HG03175 (cell line): ENCODE results near the gene BECN2.
"Not testable (repeated sequence)": the region's sequence is repeated elsewhere in the genome, so short reads cannot be mapped to it uniquely, and the experiment has no call there.

Source experiments
- ATAC-seq: cut with Tn5 transposase; IDR thresholded peaks from one replicate; pipeline ENCODE4 v1.9.1; 2021; ENCODE audit warnings: mild to moderate bottlenecking, moderate library complexity; ENCODE audit not compliant: unreplicated experiment

BECN2 gene

DNA sequence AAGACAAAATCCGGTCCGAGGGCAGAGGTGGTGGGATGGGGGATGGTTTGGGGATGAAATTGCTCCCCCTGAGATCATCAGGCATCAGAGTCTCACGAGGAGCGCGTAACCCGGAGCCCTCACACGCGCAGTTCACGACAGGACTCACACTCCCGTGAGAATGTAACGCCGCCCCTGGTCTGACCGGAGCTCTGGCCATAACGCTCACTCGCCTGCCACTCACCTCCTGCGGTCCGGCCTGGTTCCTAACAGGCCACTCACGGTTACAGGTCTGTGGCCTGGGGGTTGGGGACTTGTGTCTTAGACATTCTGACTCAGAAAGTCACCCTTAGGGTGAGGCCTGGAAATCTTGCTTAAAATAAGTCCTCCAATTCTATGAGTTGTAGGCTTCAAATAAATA is 21.5 kb downstream of the BECN2 start:
- ATAC-seq = no peak

DNA sequence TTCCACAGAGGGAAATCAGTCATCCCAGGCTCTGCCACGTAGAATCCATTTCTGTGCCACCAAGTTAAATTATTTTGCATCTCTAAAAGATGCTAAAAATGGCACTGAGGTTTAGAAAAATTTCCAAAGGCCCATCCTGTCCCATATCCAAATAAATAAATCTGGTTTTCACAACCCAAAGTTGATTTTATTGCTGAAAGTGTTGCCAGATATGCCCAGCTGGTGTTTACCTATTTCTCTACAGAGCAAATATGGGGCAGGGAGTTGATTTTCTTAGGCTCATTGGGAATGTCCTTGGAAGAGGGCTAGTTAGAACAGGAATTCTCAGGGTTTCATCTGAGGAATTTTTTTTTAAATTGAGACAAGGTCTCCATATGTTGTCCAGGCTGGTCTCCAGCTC is 22.4 kb downstream of the BECN2 start:
- no peak for ATAC-seq

DNA sequence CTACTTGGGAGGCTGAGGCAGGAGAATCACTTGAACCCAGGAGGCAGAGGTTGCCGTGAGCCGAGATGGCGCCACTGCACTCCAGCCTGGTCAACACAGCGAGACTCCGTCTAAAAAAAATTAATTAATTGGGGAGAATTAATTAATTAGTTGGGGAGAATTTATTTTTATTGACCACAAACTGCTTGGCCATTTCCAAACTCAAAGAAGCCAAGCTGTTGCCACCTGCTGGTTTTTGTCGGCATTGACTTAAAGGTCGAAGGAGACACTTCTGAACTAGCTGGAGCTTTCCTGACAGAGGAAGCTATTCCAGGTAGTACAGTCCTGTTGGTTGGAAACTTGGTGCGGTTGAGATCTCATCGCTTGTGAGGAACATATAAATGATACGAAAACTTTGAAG is 28.2 kb downstream of the BECN2 start:
- peak; percentile 49 for ATAC-seq

DNA sequence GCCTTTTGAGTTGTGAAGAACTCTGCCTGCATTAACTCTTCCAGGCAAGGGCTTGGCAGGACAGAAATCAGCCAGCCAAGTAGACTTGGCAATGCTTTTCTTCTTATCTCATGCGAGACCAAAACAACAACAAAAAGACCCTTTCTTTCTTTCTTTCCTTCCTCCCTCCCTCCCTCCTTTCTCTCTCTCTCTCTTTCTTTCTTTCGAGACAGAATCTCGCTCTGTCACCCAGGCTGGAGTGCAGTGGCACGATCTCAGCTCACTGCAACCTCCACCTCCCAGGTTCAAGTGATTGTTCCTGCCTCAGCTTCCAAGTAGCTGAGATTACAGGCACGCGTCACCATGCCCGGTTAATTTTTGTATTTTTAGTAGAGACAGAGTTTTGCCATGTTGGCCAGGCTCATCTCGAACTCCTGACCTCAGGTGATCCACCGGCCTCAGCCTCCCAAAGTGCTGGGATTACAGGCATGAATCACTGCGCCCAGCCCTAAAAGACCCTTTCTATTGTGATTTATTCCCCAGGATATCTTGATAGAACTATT is 30.9 kb downstream of the BECN2 start:
- ATAC-seq = not testable (repeated sequence)

DNA sequence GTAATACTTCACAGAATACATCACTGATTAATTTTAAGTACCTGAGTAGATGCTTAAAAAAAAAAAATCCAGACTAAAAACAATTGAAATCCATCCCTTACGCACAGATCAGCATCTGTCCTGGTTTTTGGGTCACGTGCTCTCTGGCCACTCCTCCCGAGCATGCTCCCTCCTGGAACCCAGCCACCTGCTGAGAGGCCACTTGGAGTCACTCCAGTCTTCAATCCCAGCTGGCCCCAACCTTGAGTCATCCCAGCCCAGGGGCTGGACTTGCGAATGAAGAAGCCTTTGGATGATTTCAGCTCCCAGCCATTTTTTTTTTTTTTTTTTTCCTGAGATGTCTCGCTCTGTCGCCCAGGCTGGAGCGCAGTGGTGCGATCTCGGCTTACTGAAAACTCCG is 32.5 kb downstream of the BECN2 start:
- no peak for ATAC-seq

DNA sequence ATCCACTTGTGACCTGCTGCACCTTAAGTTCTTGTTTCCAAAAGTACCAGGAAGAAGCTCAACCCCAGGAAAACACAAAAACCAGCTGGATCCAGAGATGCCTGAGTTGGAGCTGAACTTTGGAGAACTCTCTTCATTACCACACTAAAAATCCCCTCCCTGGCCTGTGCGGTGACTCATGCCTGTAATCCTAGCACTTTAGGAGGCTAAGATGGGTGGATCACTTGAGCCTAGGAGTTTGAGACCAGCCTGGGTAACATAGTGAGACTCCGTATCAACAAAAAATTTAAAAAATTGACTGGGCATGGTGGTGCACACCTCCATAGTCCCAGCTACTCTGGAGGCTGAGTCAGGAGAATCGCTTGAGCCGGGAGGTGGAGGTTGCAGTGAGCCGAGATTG is 35.2 kb downstream of the BECN2 start:
- ATAC-seq = no peak

DNA sequence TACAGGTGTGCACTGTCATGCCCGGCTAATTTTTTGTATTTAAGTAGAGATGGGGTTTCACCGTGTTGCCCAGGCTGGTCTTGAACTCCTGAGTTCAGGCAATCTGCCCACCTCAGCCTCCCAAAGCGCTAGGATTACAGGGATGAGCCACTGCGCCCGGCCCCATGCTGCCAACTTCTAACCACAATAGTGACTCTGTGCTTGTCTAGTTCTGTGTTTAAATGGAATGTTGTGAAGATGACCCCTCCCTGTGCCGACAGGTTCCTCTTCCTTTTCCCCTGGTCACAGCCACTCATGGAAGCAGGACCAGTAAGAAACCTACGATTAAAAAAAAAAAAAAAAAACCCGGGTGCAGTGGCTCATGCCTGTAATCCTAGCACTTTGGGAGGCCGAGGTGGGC is 36.6 kb downstream of the BECN2 start:
- ATAC-seq = no peak

DNA sequence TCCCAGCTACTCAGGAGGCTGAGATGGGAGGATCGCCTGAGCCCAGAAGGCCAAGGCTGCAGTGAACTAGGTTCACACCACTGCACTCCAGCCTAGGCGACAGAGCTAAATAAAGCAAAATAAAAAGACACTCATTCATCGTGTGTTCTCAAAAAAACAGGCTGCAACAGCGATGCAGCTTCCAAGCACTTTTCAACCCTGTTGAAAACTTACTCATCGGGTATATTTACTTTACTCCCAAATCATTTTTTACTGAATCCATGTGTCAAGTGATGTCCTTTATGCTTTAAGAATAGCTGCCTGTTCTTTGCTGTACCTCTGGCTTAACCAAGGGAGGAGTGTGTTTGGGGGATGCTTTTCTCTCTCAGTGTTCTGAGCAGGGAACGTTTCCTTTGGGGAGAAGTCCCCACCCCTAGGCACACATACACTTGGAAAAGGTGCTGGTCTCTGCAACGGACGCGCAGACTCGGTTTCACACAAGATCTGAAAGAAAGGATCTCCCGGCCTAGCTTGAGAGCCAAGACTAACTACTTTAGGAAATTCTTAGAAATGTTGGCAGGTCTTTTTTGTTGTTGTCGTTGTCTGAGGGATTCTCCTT is 39.9 kb downstream of the BECN2 start:
- no peak for ATAC-seq

DNA sequence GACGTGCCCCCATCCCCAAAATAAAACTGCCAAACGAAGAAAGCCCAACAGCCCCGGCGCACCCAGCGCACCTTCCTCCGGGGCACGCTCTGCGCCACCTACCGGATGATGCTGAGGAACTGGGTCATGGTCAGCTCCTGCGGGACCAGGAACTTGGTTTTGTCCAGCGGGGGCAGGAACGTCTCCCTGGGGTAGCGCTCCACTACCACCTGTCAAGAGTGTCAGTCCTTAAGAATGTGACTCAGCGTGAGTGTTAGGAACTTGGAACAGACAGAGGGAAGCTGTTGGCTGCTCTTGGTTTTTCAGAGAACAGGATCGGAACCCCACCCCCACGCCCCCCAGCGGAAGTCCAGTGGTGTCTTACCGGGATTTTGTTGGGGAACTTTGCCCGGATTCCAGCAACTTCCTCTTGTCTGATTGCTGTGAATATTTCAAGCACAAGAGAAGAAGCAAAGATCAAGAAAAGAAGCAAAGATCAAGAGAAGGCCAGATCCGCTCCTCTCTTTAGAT is 40.9 kb downstream of the BECN2 start:
- ATAC-seq = peak; percentile 93

DNA sequence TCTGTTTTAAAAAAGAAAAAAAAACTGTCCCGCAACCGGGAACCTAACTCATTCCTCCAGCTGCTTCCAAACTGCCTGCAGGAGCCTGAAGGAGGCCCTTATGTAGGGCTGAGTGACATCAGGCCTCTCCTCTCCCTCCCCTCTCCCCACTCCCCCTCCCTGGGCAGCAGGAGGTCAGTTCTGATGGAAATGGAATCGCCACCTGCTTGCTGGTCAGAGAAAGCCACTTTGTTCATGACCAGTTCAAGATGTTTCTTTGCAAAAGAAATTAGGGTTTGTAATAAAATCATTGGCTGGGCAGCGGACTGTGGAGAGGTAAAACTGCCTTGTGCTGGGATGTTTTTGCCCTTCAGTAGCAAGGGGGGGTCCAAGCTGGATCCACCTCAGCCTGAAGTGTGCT is 41.5 kb downstream of the BECN2 start, which contains the start of gene MAP1LC3C:
Gene MAP1LC3C, minus strand, starts transcription at position 73 of the 400 bp plus-strand sequence. CDS start 90 bp downstream, outside the sequence.
- ATAC-seq = no peak

DNA sequence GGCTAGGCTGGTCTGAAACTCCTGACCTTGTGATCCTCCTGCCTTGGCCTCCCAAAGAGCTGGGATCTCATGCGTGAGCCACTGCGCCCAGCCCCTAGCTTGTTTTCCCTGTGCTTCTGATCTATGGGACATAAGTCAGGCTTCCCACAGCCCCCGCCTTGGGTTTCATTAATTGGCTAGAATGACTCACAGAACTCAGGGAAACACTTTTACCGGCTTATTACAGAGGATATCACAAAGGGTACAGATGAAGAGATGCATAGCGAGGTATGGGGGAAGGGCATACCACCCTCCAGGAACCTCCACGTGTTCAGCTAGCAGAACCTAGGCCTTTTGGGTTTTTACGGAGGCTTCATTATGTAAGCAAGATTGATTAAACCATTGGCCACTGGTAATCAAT is 42.9 kb downstream of the BECN2 start:
- no peak for ATAC-seq

DNA sequence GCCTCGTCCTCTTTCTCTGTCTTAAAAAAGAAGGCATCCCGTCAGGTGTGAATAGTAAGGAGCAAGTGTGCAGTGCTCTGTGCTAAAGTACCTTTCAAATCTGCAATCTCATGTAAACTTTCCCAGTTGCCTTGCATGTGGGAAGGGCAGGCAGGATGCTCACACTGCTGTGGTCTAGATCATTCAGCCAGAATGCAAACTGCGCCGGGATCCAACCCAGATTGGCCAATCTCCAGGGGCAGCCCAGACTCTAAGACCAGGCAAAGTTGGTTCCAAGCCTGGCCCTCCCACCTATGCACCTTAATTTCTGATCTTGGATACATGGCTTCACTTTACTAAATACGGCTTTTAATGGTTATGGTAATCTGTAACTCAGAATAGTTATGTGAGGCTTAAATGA is 44.5 kb downstream of the BECN2 start:
- ATAC-seq = no peak

DNA sequence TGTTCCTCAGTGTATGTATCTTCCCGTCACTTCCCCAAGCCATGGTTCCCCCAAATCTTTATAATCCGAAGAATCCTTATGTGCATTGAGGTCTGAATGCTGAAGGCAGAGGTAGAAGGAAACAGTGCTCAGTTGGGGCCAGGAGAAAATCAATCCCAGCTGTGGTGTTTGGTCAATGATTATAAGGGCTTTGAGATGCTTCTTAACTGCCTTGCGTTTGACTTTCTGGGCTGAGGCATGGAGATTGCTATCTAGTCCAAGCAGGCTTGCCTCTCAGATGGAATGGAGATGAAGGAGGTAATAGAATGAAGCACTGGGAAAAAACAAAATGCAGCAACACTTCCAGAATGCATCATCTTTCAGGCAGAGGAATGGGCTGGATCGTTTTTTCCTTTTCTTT is 44.9 kb downstream of the BECN2 start:
- ATAC-seq = no peak

DNA sequence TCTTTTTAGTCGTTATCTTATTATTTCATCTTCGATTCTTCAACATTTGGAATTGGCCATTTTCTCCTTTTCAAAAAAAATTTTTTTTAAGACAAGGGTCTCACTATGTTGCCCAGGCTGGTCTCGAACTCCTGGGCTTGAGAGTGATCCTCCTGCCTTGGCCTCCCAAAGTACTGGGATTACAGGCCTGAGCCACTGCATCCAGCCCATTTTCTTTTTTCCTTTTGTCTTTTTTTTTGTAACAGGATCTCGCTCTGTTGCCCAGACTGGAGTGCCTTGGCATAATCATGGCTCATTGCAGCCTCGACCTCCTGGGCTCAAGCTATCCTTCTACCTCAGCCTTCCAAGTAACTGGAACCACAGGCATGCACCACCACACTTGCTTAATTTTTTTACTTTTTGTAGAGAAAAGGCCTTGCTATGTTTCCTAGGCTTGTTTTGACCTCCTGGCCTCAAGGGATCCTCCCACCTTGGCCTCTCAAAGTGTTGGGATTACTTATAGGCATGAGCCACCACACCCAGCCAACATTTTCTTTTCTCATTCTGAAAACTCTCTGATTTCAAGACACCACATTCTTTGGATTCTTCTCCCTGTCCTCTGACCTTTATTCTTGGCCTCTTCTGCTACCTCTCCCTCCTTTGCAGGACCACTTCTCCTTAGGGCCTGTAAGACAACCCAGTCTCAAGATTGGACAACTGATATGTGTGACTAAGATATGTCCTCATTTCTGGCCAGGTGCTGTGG is 47.4 kb downstream of the BECN2 start:
- no peak for ATAC-seq

DNA sequence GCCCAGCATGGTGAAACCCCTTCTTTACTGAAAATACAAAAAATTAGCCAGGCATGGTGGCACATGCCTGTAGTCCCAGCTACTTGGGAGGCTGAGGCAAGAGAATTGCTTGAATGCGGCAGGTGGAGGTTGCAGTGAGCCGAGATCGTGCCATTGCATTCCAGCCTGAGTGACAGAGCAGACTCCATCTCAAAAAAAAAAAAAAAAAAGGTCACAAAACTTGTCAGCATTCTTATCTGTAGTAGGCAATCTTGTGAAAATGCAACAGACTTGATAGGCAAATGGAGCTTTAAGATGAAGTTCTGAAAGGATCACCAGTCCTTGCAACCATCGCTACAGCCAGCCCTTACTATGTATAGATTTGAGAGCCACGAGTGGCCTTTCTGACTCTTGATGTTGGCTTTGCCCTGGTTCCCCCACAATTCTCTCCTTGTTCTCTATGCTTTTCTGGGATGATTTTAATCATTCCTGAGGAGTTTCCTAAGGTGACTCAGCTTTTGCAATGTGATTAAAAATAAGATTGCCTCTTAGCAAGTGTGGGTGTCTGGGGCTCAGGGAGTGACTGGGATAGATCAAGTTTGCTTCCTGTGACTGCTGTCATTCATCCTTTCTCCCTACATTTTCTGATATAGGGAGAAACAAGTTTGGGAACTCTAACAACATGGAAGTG is 48.4 kb downstream of the BECN2 start:
- no peak for ATAC-seq

DNA sequence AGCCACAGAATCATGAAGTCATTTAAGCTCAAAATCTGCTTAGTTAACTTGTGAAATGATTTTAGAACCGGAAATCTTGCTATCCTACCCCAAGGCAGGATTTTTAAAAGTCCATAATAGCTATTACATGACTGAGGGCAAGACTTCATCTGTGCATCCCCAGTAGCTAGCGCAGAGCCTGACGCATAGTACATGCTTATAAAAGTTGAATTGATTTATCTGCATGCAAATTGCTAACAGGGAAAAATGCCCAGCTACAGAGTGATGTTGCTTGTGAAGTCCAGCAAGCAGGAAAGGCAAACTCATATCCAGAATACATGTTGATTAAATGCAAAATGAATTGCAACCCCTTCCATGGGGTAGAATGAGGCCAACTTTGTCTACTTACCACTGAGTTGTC is 49.4 kb downstream of the BECN2 start:
- ATAC-seq = no peak
